GM12878 (cell line): ENCODE measurements around the gene NSMCE1. TPM values are rescaled to one million over a fixed set of nuclear protein-coding genes. Genes with fewer than 3 reads are reported as not detected.

Source experiments
- GATAD2B ChIP-seq: fragments of 450-650 bp; conservative IDR thresholded peaks from 2 replicates; pipeline ENCODE4 v1.6.1; 2017; ENCODE audit warnings: low read depth, mild to moderate bottlenecking, moderate library complexity
- HDAC6 ChIP-seq: fragments of 200-600 bp; sonication (generic); IDR thresholded peaks from one replicate; pipeline ENCODE4 v1.8.0; 2017; ENCODE audit warnings: antibody characterized with exemption; ENCODE audit not compliant: unreplicated experiment
- KAT2A ChIP-seq: conservative IDR thresholded peaks from 2 replicates; pipeline ENCODE4 v1.6.1; 2011; ENCODE audit warnings: low read depth, low read length; ENCODE audit not compliant: control insufficient read depth
- MEF2A ChIP-seq: IDR thresholded peaks from 2 replicates; pipeline ENCODE4 v1.6.1; 2011; ENCODE audit warnings: low read depth, mild to moderate bottlenecking, low read length, moderate library complexity; ENCODE audit not compliant: insufficient read depth
- MTA2 ChIP-seq: fragments of 450-650 bp; IDR thresholded peaks from 2 replicates; pipeline ENCODE4 v1.6.1; 2016; ENCODE audit warnings: low read depth, mild to moderate bottlenecking, moderate library complexity
- NBN ChIP-seq: fragments of 450-650 bp; IDR thresholded peaks from 2 replicates; pipeline ENCODE4 v1.6.1; 2016
- NRF1 ChIP-seq: conservative IDR thresholded peaks from 2 replicates; pipeline ENCODE4 v1.6.1; 2011; ENCODE audit warnings: mild to moderate bottlenecking, low read depth, low read length, improper control_type of control experiment
- SMARCA5 ChIP-seq: fragments of 450-650 bp; IDR thresholded peaks from 2 replicates; pipeline ENCODE4 v1.6.1; 2017; ENCODE audit warnings: mild to moderate bottlenecking
- SMC3 ChIP-seq: IDR thresholded peaks from 2 replicates; pipeline ENCODE4 v1.6.1; 2011; ENCODE audit warnings: low read length, improper control_type of control experiment, borderline replicate concordance
- polyA plus RNA-seq, 11 experiments: library from polyadenylated mRNA; depleted of rRNA in 4 of 11; unstranded in 6 of 11; stranded (reverse) in 5 of 11; fragments of >200 nt; fragmentation: Nextera tagmentation in 4 of 11; fragmentation: Illumina TruSeq in 1 of 11; extraction: Ambion mirVana in 4 of 11; extraction: Trizol in 1 of 11; gene quantifications; 1 replicate in 1 of 11; 2 replicates in 10 of 11; pipeline versions ENCODE4 v1.2.1 to v1.2.3, GENCODE V29; 2011 to 2016; ENCODE audit warnings: inconsistent platforms in 2 of 11, missing spikeins in 2 of 11, low read depth in 1 of 11
- total RNA-seq, 4 experiments: library from RNA; depleted of rRNA in 3 of 4; stranded (reverse); fragments of >200 nt in 3 of 4; fragmentation: Illumina TruSeq in 1 of 4; extraction: Trizol in 1 of 4; gene quantifications; 2 replicates each; pipeline versions ENCODE4 v1.2.1 to v1.2.3, GENCODE V29; 2013 to 2021
- TF ChIP-seq, protein P1 (sequence below): fragments of 450-650 bp; IDR thresholded peaks from 2 replicates; pipeline ENCODE4 v1.6.1; 2017; ENCODE audit warnings: mild to moderate bottlenecking, low read depth, inconsistent platforms; ENCODE audit not compliant: poor library complexity, severe bottlenecking
- TF ChIP-seq, protein P2 (sequence below): IDR thresholded peaks from 2 replicates; pipeline ENCODE4 v1.6.1; 2011; ENCODE audit warnings: borderline replicate concordance, low read depth, mild to moderate bottlenecking, moderate library complexity, low read length; ENCODE audit not compliant: insufficient read depth, poor library complexity, severe bottlenecking
- TF ChIP-seq, protein P3 (sequence below): fragments of 450-650 bp; IDR thresholded peaks from 2 replicates; pipeline ENCODE4 v1.6.1; 2017; ENCODE audit warnings: low read depth, mild to moderate bottlenecking, moderate library complexity
- TF ChIP-seq, protein P4 (sequence below), 3 experiments: IDR thresholded peaks in 2 of 3; conservative IDR thresholded peaks in 1 of 3; 2 replicates each; pipeline ENCODE4 v1.5.1; 2011; ENCODE audit warnings: low read depth in 3 of 3, low read length in 3 of 3, mild to moderate bottlenecking in 3 of 3, control low read depth in 2 of 3, moderate library complexity in 2 of 3, inconsistent platforms in 1 of 3, mixed read lengths in 1 of 3; ENCODE audit not compliant: control insufficient read depth in 2 of 3, insufficient read depth in 1 of 3; ENCODE audit errors: extremely low read depth in 1 of 3
- TF ChIP-seq, protein P5 (sequence below): IDR thresholded peaks from 2 replicates; pipeline ENCODE4 v1.6.1; 2012; ENCODE audit warnings: low read depth, low read length, improper control_type of control experiment
- TF ChIP-seq, protein P6 (sequence below): fragments of 450-650 bp; IDR thresholded peaks from 2 replicates; pipeline ENCODE4 v1.6.1; 2018; ENCODE audit warnings: borderline replicate concordance, mild to moderate bottlenecking; ENCODE audit not compliant: partially characterized antibody

Gene NSMCE1
- total and polyA plus RNA-seq, 10 of the 15 experiments (the other 5 are each of a cell fraction or from before 2014, with no cell fraction given), result 54.0 to 214 (median 71.4) TPM

DNA sequence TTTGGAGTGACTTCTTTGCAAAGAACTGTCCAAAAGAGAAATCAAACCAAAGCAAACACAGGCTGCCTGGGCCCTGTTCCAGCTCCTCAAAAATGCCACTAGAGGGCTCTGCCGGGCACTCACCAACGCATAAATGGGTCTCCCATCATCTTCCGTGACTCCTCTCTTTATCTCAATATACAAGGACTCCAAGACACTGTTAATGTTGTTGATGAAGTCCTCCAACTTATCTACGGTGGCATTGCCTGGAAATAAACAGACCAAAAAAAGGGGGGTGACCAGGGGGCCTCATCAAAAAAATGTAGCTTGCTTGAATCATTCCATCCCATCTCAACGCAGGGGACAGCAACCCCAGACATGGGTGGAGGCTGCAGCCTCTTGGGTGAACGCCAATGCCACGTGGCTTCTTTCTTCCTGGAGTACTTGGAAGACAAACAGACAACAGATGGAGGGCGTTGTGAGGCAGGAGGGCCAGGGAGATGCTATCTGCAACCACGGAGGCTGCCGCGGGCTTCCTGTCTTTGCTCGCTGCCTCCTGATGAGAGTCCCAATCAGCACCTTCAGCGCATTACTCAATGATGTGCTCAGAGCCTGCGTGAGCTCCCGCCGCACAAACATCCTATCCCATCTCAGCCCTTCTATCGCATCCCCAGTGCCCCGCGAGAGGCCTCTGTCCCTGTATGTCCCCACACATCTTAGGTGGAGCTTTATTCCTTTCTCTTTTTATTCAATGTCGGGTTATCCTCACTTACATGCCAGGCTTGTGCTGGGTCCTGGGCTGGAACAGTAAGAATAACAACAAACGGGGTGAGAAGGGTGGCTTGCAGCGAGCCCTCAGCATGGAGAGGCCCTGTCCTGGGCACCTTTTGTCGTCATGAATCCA lies 33.3 kb downstream of the NSMCE1 start (continued):
- TF ChIP-seq, protein P1, sequence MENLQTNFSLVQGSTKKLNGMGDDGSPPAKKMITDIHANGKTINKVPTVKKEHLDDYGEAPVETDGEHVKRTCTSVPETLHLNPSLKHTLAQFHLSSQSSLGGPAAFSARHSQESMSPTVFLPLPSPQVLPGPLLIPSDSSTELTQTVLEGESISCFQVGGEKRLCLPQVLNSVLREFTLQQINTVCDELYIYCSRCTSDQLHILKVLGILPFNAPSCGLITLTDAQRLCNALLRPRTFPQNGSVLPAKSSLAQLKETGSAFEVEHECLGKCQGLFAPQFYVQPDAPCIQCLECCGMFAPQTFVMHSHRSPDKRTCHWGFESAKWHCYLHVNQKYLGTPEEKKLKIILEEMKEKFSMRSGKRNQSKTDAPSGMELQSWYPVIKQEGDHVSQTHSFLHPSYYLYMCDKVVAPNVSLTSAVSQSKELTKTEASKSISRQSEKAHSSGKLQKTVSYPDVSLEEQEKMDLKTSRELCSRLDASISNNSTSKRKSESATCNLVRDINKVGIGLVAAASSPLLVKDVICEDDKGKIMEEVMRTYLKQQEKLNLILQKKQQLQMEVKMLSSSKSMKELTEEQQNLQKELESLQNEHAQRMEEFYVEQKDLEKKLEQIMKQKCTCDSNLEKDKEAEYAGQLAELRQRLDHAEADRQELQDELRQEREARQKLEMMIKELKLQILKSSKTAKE, result peak; percentile 42
- TF ChIP-seq, protein P2, sequence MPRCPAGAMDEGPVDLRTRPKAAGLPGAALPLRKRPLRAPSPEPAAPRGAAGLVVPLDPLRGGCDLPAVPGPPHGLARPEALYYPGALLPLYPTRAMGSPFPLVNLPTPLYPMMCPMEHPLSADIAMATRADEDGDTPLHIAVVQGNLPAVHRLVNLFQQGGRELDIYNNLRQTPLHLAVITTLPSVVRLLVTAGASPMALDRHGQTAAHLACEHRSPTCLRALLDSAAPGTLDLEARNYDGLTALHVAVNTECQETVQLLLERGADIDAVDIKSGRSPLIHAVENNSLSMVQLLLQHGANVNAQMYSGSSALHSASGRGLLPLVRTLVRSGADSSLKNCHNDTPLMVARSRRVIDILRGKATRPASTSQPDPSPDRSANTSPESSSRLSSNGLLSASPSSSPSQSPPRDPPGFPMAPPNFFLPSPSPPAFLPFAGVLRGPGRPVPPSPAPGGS, result no peak
- TF ChIP-seq NBN (peak; percentile 42; the same call in 1 of the 2 replicates), MEF2A (0 out of 2 replicates have a peak, but pooled peaks have one; percentile 16), HDAC6 (no peak), NRF1 (no peak), MTA2 (no peak), SMC3 (peak; percentile 95), GATAD2B (no peak), KAT2A (no peak), SMARCA5 (no peak)
- TF ChIP-seq, protein P3, sequence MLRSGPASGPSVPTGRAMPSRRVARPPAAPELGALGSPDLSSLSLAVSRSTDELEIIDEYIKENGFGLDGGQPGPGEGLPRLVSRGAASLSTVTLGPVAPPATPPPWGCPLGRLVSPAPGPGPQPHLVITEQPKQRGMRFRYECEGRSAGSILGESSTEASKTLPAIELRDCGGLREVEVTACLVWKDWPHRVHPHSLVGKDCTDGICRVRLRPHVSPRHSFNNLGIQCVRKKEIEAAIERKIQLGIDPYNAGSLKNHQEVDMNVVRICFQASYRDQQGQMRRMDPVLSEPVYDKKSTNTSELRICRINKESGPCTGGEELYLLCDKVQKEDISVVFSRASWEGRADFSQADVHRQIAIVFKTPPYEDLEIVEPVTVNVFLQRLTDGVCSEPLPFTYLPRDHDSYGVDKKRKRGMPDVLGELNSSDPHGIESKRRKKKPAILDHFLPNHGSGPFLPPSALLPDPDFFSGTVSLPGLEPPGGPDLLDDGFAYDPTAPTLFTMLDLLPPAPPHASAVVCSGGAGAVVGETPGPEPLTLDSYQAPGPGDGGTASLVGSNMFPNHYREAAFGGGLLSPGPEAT, result 0 out of 2 replicates have a peak, but pooled peaks have one; percentile 21
- TF ChIP-seq, protein P4, sequence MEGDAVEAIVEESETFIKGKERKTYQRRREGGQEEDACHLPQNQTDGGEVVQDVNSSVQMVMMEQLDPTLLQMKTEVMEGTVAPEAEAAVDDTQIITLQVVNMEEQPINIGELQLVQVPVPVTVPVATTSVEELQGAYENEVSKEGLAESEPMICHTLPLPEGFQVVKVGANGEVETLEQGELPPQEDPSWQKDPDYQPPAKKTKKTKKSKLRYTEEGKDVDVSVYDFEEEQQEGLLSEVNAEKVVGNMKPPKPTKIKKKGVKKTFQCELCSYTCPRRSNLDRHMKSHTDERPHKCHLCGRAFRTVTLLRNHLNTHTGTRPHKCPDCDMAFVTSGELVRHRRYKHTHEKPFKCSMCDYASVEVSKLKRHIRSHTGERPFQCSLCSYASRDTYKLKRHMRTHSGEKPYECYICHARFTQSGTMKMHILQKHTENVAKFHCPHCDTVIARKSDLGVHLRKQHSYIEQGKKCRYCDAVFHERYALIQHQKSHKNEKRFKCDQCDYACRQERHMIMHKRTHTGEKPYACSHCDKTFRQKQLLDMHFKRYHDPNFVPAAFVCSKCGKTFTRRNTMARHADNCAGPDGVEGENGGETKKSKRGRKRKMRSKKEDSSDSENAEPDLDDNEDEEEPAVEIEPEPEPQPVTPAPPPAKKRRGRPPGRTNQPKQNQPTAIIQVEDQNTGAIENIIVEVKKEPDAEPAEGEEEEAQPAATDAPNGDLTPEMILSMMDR (IDR thresholded peaks at IDR 0.05 in 2 of 3, conservative IDR thresholded peaks at IDR 0.05 in 1 of 3; ENCODE audit: control insufficient read depth in 2 of 3, extremely low read depth in 1 of 3, insufficient read depth in 1 of 3, low read depth in 3 of 3, low read length in 3 of 3), result peak; percentile 88 to 95 (median 89); a peak in 5 of 6 replicates
- TF ChIP-seq, protein P5, sequence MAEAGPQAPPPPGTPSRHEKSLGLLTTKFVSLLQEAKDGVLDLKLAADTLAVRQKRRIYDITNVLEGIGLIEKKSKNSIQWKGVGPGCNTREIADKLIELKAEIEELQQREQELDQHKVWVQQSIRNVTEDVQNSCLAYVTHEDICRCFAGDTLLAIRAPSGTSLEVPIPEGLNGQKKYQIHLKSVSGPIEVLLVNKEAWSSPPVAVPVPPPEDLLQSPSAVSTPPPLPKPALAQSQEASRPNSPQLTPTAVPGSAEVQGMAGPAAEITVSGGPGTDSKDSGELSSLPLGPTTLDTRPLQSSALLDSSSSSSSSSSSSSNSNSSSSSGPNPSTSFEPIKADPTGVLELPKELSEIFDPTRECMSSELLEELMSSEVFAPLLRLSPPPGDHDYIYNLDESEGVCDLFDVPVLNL, result no peak
- TF ChIP-seq, protein P6, sequence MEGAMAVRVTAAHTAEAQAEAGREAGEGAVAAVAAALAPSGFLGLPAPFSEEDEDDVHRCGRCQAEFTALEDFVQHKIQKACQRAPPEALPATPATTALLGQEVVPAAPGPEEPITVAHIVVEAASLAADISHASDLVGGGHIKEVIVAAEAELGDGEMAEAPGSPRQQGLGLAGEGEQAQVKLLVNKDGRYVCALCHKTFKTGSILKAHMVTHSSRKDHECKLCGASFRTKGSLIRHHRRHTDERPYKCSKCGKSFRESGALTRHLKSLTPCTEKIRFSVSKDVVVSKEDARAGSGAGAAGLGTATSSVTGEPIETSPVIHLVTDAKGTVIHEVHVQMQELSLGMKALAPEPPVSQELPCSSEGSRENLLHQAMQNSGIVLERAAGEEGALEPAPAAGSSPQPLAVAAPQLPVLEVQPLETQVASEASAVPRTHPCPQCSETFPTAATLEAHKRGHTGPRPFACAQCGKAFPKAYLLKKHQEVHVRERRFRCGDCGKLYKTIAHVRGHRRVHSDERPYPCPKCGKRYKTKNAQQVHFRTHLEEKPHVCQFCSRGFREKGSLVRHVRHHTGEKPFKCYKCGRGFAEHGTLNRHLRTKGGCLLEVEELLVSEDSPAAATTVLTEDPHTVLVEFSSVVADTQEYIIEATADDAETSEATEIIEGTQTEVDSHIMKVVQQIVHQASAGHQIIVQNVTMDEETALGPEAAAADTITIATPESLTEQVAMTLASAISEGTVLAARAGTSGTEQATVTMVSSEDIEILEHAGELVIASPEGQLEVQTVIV, result no peak
